ENCODE measurements around the gene WDR27.

- TF ChIP-seq CTCF (IDR thresholded peaks at IDR 0.05; ENCODE audit: poor library complexity) (peak; percentile 52), EZH2phosphoT487 (IDR thresholded peaks at IDR 0.05; ENCODE audit: low read depth, severe bottlenecking, unreplicated experiment) (no peak), EZH2 (IDR thresholded peaks at IDR 0.05; ENCODE audit: borderline replicate concordance) (no peak)
Measured at GRCh38 chr6:169420912-169421543, 280.8 kb downstream of the WDR27 start.
